Upper lobe of left lung (tissue), 6 donors: ENCODE results near the gene SELENON. TPM values are rescaled to one million over a fixed set of nuclear protein-coding genes. Genes with fewer than 3 reads are reported as not detected.

ENCODE experiments used
- ATAC-seq, 2 donors: fragments of 200-7000 bp; cut with Tn5 transposase; one replicate each; pipeline ENCODE4 v1.9.1; 2022; ENCODE audit warnings: mild to moderate bottlenecking in 2 of 2, moderate library complexity in 2 of 2; ENCODE audit not compliant: low FRiP score in 2 of 2
- DNase-seq, 2 donors: peaks; one replicate each; pipeline ENCODE4 v3.0.0-alpha.2; 2019 to 2020
- H3K27ac ChIP-seq, 4 donors: fragments of 200-600 bp; sonication (generic); one replicate each; pipeline ENCODE4 v1.5.1; 2016 to 2019
- H3K27me3 ChIP-seq, 4 donors: fragments of 200-600 bp; sonication (generic); one replicate each; pipeline ENCODE4 v1.5.1; 2017 to 2019
- H3K36me3 ChIP-seq, 4 donors: fragments of 200-600 bp; sonication (generic); one replicate each; pipeline ENCODE4 v1.5.1; 2016 to 2019
- H3K4me1 ChIP-seq, 4 donors: fragments of 200-600 bp; sonication (generic); one replicate each; pipeline ENCODE4 v1.5.1; 2018 to 2019
- H3K4me3 ChIP-seq, 4 donors: fragments of 200-600 bp; sonication (generic); one replicate each; pipeline ENCODE4 v1.5.1; 2017 to 2019; ENCODE audit warnings: mild to moderate bottlenecking in 2 of 4, moderate library complexity in 1 of 4
- H3K9me3 ChIP-seq, 4 donors: fragments of 200-600 bp; sonication (generic); one replicate each; pipeline ENCODE4 v1.5.1; 2018 to 2019
- EP300 ChIP-seq, 4 donors: sonication (generic); formaldehyde crosslinking; IDR thresholded peaks; one replicate each; pipeline ENCODE4 v1.5.1; 2017; ENCODE audit warnings: antibody characterized with exemption in 4 of 4, control low read depth in 2 of 4
- POLR2A ChIP-seq, 4 donors: fragments of 450-650 bp; IDR thresholded peaks; one replicate each; pipeline ENCODE4 v1.5.1; 2016 to 2017; ENCODE audit warnings: antibody characterized with exemption in 4 of 4, mild to moderate bottlenecking in 2 of 4
- POLR2AphosphoS5 ChIP-seq, 2 donors: sonication (generic); formaldehyde crosslinking; IDR thresholded peaks; one replicate each; pipeline ENCODE4 v1.5.1; 2017; ENCODE audit warnings: antibody characterized with exemption in 2 of 2
- WGBS, 2 donors: methylation state at CpG; one replicate each; pipeline ENCODE4 v1.1.5; 2017 to 2018; 5-methylcytosine and 5-hydroxymethylcytosine counted together
- total RNA-seq, 6 donors: library from RNA; depleted of rRNA in 4 of 6; stranded (reverse); fragments of >200 nt in 4 of 6; gene quantifications; one replicate each; pipeline versions ENCODE4 v1.1.0 to v1.2.1, GENCODE V29; 2016 to 2021
- TF ChIP-seq, protein P1 (sequence below), 6 experiments: fragments of 450-650 bp in 4 of 6; fragments of 200-600 bp in 2 of 6; sonication (generic) in 2 of 6; IDR thresholded peaks; one replicate each; pipeline ENCODE4 v1.5.1; 2016 to 2019; ENCODE audit warnings: antibody characterized with exemption in 6 of 6
- donor health status: DM: no; HTN: no; CAD: no; lungs with moderate emphysema.
- donor health status: DM: no; HTN: yes; CAD: no; lungs with severe emphysema.

SELENON gene
- total RNA-seq, 6 donors from 2014 or later, result 22.0 to 91.1 (median 60.5) TPM

DNA sequence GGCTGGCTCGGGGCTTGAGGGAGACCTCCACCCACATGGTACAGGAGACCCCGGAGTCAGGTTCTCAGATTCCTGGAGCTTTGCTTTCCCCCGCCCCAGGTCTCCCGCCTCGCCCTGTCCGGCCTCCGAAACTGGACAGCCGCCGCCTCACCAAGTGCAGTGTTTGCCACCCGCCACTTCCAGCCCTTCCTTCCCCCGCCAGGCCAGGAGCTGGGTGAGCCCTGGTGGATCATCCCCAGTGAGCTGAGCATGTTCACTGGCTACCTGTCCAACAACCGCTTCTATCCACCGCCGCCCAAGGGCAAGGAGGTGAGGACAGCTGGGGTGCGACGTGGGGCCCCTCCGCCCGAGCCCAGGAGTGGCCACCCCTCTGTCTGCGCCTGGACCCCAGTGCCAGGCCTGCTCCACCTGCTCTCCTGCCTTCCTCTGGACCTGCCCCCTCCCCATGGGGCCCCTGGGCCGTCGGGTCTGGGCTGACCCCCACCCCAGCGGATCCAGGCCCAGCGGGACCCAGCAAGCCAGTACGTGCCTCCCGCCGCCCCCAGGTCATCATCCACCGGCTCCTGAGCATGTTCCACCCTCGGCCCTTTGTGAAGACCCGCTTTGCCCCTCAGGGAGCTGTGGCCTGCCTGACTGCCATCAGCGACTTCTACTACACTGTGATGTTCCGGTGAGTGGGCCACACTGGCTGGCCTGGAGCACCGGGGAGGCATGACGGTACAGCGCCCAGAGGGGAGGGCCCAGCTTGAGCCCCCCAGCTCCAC lies 8.7 kb downstream of the SELENON start:
- H3K9me3 ChIP-seq, result no peaks in the 10 kb centered on the region
- TF ChIP-seq, protein P1, sequence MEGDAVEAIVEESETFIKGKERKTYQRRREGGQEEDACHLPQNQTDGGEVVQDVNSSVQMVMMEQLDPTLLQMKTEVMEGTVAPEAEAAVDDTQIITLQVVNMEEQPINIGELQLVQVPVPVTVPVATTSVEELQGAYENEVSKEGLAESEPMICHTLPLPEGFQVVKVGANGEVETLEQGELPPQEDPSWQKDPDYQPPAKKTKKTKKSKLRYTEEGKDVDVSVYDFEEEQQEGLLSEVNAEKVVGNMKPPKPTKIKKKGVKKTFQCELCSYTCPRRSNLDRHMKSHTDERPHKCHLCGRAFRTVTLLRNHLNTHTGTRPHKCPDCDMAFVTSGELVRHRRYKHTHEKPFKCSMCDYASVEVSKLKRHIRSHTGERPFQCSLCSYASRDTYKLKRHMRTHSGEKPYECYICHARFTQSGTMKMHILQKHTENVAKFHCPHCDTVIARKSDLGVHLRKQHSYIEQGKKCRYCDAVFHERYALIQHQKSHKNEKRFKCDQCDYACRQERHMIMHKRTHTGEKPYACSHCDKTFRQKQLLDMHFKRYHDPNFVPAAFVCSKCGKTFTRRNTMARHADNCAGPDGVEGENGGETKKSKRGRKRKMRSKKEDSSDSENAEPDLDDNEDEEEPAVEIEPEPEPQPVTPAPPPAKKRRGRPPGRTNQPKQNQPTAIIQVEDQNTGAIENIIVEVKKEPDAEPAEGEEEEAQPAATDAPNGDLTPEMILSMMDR (IDR thresholded peaks at IDR 0.05), result no peak
- TF ChIP-seq POLR2A (IDR thresholded peaks at IDR 0.05) (no peak), POLR2AphosphoS5 (IDR thresholded peaks at IDR 0.05) (no peak), EP300 (IDR thresholded peaks at IDR 0.05) (no peak)
- H3K27me3 ChIP-seq, result no peaks in the 10 kb centered on the region
- H3K4me3 ChIP-seq, result no peak overlapping the region
- 87 to 91% methylated on average over 23 to 33 of the region's 34 CpGs for WGBS, 2 donors
- DNase-seq (peak in 1 of 2 donors; percentile 64), ATAC-seq (no peak)
- H3K36me3 ChIP-seq, result peaks cover 2 to 75% (median 49%) of the 10 kb centered on the region in 4 donors
- peaks cover 31 to 65% (median 41%) of the 10 kb centered on the region in 4 donors for H3K4me1 ChIP-seq
- peak overlapping the region in 2 of 4 donors; percentile 7 to 64 for H3K27ac ChIP-seq

DNA sequence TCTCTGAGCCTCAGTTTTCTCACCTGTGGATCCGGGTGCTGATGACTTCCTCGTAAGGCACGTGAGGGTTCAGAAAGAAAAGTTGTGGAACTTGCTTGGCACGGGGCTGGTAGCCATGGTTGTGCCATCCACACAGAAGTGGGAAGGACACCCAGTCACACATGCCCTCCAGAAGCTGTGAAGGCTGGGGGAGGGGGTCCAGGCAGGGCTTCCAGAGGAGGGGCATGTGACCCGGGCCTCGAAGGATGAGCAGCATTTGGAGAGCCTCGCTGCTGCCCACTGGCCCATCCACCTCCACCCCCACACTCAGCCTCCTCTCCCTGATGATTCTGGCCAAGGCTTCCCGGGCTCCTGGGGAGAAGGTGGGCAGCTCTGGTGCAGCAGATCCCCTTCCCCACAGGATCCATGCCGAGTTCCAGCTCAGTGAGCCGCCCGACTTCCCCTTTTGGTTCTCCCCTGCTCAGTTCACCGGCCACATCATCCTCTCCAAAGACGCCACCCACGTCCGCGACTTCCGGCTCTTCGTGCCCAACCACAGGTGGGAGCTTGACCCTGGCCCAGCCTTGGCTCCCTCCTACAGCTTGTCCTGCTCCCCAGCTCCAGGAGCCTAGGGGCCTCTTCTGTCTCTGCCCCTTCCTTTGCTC lies 9.4 kb downstream of the SELENON start:
- peak in 1 of 2 donors; percentile 62 for DNase-seq
- ATAC-seq, result no peak
- Histone ChIP-seq H3K4me3 (no peak overlapping the region), H3K27me3 (no peaks in the 10 kb centered on the region), H3K9me3 (no peaks in the 10 kb centered on the region), H3K27ac (peak overlapping the region in 1 of 4 donors; percentile 7), H3K4me1 (peaks cover 25 to 58% (median 34%) of the 10 kb centered on the region in 4 donors), H3K36me3 (peaks cover 7 to 83% (median 56%) of the 10 kb centered on the region in 4 donors)
- TF ChIP-seq EP300 (IDR thresholded peaks at IDR 0.05), result no peak
- TF ChIP-seq POLR2AphosphoS5 (IDR thresholded peaks at IDR 0.05), result no peak
- TF ChIP-seq, protein P1 (IDR thresholded peaks at IDR 0.05), result no peak
- WGBS, 2 donors, result 75 to 77% methylated on average over 13 to 18 of the region's 18 CpGs

DNA sequence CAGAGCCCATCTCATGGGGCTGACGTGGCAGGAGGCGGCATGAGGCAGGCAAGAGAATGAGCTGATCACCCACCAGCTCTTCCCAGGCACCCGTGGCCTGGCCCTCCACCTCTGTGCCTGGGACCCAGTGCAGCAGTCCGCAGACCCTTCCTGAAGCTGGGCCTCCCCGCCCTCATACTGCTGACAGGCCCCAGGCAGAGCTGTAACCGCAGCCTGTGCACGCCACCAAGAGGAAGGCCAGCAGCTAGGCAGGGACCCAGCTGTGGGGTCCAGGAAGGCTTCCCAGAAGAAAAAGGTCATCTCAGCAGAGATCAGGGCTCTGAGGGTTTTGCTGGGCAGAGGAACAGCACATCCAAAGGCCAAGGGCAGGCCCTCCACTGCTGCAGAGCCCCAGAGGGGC lies 9.9 kb downstream of the SELENON start:
- H3K27ac ChIP-seq, result no peak overlapping the region
- DNase-seq (no peak), ATAC-seq (no peak)
- TF ChIP-seq POLR2AphosphoS5 (IDR thresholded peaks at IDR 0.05), result no peak
- TF ChIP-seq, protein P1 (IDR thresholded peaks at IDR 0.05), result no peak
- TF ChIP-seq POLR2A (IDR thresholded peaks at IDR 0.05), result no peak
- no peak for TF ChIP-seq EP300 (IDR thresholded peaks at IDR 0.05)
- no peak overlapping the region for H3K4me3 ChIP-seq
- H3K4me1 ChIP-seq, result peaks cover 20 to 53% (median 29%) of the 10 kb centered on the region in 4 donors
- H3K9me3 ChIP-seq, result no peaks in the 10 kb centered on the region
- H3K36me3 ChIP-seq, result peaks cover 7 to 87% (median 60%) of the 10 kb centered on the region in 4 donors
- no peaks in the 10 kb centered on the region for H3K27me3 ChIP-seq
- 76 to 100% methylated on average over 6 to 7 of the region's 7 CpGs for WGBS, 2 donors

DNA sequence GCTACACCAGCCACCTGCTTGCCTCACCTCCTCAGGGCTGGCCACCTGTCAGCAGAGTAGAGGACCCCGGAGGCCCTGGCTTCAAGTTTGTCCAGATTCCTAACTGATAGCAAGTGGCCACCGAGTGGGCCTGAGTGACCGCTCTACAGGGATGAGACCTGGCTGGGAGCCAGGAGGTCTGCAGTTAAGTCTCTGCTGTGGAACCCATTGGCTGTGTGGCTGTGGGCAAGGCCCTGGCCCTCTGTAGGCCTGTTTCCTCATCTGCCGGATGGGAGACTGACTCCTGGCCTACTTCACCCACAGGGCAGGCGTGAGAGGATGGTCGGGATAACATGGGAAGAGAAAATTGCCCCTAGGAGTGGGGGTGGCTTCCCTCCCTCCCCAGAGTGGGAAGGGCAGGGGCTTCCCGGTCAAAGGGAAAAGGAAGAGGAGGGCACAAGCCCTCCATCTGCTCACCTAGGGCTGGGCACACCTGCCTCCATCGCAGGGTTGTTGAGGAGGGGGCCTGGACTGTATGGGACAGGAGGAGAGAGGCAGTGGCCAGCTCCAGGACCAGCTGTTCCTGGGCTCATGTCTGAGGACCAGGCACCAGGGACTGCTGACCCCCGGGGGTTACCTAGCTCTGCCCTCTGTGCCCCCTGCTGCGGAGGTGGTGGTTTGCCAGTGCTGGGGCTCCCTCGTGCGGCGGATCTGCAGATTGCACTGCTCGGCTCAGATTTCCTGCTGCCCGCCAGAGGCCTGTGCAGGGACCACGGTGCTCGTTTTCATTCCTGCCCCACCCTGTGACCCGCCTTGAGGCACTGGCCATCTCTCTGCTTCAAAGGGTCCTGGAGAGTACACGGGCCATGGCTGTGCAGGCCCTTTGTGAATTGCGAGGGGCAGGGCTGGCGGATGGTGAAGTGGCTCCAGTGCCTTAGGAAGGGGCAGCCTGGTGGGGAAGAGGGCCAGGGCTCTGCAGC lies 10.6 kb downstream of the SELENON start:
- Histone ChIP-seq H3K9me3 (no peaks in the 10 kb centered on the region), H3K4me1 (peaks cover 13 to 46% (median 25%) of the 10 kb centered on the region in 4 donors), H3K27me3 (no peaks in the 10 kb centered on the region), H3K4me3 (no peak overlapping the region), H3K27ac (no peak overlapping the region), H3K36me3 (peaks cover 7 to 87% (median 63%) of the 10 kb centered on the region in 4 donors)
- WGBS, 2 donors, result 36 to 80% methylated on average over 6 to 18 of the region's 21 CpGs
- ATAC-seq, result peak; percentile 63 to 80
- DNase-seq, result peak; percentile 75 to 92
- no peak for TF ChIP-seq POLR2AphosphoS5 (IDR thresholded peaks at IDR 0.05)
- TF ChIP-seq, protein P1 (IDR thresholded peaks at IDR 0.05), result peak; percentile 91 to 95 (median 94)
